Forelimb muscle (tissue), 1 donor: ENCODE data around the gene SPTB. TPM values are rescaled to one million over a fixed set of nuclear protein-coding genes. Genes with fewer than 3 reads are reported as not detected.

Experiments used
- DNase-seq: peaks from one replicate; pipeline ENCODE4 v3.0.0-alpha.2; 2013; ENCODE audit warnings: low read depth
- polyA plus RNA-seq: library from polyadenylated mRNA; unstranded; fragments of 120-200 nt; gene quantifications from one replicate; pipeline ENCODE4 v1.2.1, GENCODE V29; 2013; ENCODE audit not compliant: insufficient read length

The SPTB gene
- polyA plus RNA-seq, 1 donor: 178 TPM

- no peak for DNase-seq
Measured at GRCh38 chr14:64729386-64730060, 150.2 kb downstream of the SPTB start.

- no peak for DNase-seq
Measured at GRCh38 chr14:64728856-64729255, 150.9 kb downstream of the SPTB start.

- no peak for DNase-seq
Measured at GRCh38 chr14:64728106-64728505, 151.6 kb downstream of the SPTB start.

GRCh38 chr14:64727551-64728071 lies 152.1 kb downstream of the SPTB start:
- DNase-seq: no peak

GRCh38 chr14:64726585-64726890 lies 153.2 kb downstream of the SPTB start:
- DNase-seq: no peak

- DNase-seq: no peak
Measured at GRCh38 chr14:64725879-64726584, 153.7 kb downstream of the SPTB start.

GRCh38 chr14:64725261-64725815 lies 154.4 kb downstream of the SPTB start:
- no peak for DNase-seq

GRCh38 chr14:64724578-64724930 lies 155.2 kb downstream of the SPTB start:
- no peak for DNase-seq

GRCh38 chr14:64723691-64724577 lies 155.8 kb downstream of the SPTB start:
- DNase-seq: no peak

GRCh38 chr14:64722842-64723447 lies 156.8 kb downstream of the SPTB start:
- DNase-seq: no peak

GRCh38 chr14:64721899-64722298 lies 157.8 kb downstream of the SPTB start:
- no peak for DNase-seq

- DNase-seq: no peak
Measured at GRCh38 chr14:64721391-64721791, 158.3 kb downstream of the SPTB start.

- DNase-seq: no peak
Measured at GRCh38 chr14:64720131-64720576, 159.6 kb downstream of the SPTB start.

- DNase-seq: no peak
Measured at GRCh38 chr14:64719601-64720000, 160.1 kb downstream of the SPTB start.

GRCh38 chr14:64718762-64719161 lies 160.9 kb downstream of the SPTB start:
- DNase-seq: no peak

GRCh38 chr14:64717870-64718269 lies 161.8 kb downstream of the SPTB start:
- no peak for DNase-seq

GRCh38 chr14:64715628-64716412 lies 163.9 kb downstream of the SPTB start:
- no peak for DNase-seq

GRCh38 chr14:64715146-64715627 lies 164.5 kb downstream of the SPTB start:
- DNase-seq: no peak

GRCh38 chr14:64714432-64715025 lies 165.2 kb downstream of the SPTB start:
- no peak for DNase-seq

GRCh38 chr14:64713677-64714076 lies 166.0 kb downstream of the SPTB start:
- DNase-seq: no peak
